A549 (cell line): ENCODE results near the gene DPPA3. TPM values are rescaled to one million over a fixed set of nuclear protein-coding genes. Genes with fewer than 3 reads are reported as not detected.
"Not testable (repeated sequence)": the region's sequence is repeated elsewhere in the genome, so short reads cannot be mapped to it uniquely, and the experiment has no call there.

Source experiments
- ATAC-seq, 2 experiments: fragments of 200-7000 bp in 1 of 2; fragments of >200 bp in 1 of 2; cut with Nextera tagmentation in 1 of 2; cut with Tn5 transposase in 1 of 2; 3 replicates each; pipeline versions ENCODE4 v1.8.0 to v1.9.1; 2018 to 2020; ENCODE audit warnings: mild to moderate bottlenecking in 1 of 2, moderate library complexity in 1 of 2
- CTCF ChIA-PET: fragments of 300-600 bp; sonication (Branson Sonifier 250); formaldehyde crosslinking; extraction: SDS; loops from one replicate; lab custom pipeline; 2021; ENCODE audit warnings: antibody characterized with exemption, inconsistent platforms; lab: Yijun Ruan, JAX
- POLR2A ChIA-PET: fragments of 350-600 bp; formaldehyde crosslinking; extraction: SDS; loops from one replicate; lab custom pipeline; 2021; ENCODE audit warnings: antibody characterized with exemption, inconsistent platforms; lab: Yijun Ruan, JAX
- DNase-seq, 2 experiments: peaks; one replicate each; pipeline versions ENCODE4 v3.0.0 to v3.0.0-alpha.2; 2011 to 2016; ENCODE audit warnings: low read depth in 1 of 2, low spot score in 1 of 2
- FAIRE-seq: peaks from 2 replicates; lab custom pipeline; 2011; peaks lifted over from hg19 to GRCh38; lab: Jason Lieb, UNC
- H3K27ac ChIP-seq, 2 experiments: fragments of >200 bp; sonication (Bioruptor Twin); formaldehyde crosslinking; 3 replicates each; pipeline ENCODE4 v1.5.1; 2016 to 2017
- H3K4me1 ChIP-seq: fragments of >200 bp; sonication (Bioruptor Twin); formaldehyde crosslinking; 3 replicates; pipeline ENCODE4 v1.6.1; 2016
- H3K4me2 ChIP-seq: fragments of >200 bp; sonication (Bioruptor Twin); formaldehyde crosslinking; 3 replicates; pipeline ENCODE4 v1.6.1; 2016
- H3K4me3 ChIP-seq: fragments of >200 bp; sonication (Bioruptor Twin); formaldehyde crosslinking; 3 replicates; pipeline ENCODE4 v1.5.1; 2016
- H3K9me3 ChIP-seq: fragments of >200 bp; sonication (Bioruptor Twin); formaldehyde crosslinking; 3 replicates; pipeline ENCODE4 v1.6.1; 2016
- CHD2 ChIP-seq: fragments of 150-350 bp; IDR thresholded peaks from 2 replicates; pipeline ENCODE4 v1.6.1; 2014; ENCODE audit warnings: low read length; ENCODE audit not compliant: partially characterized antibody
- CTCF ChIP-seq: fragments of >200 bp; sonication (Bioruptor Twin); formaldehyde crosslinking; IDR thresholded peaks from 3 replicates; pipeline ENCODE4 v1.5.1; 2016
- ESRRA ChIP-seq: fragments of 150-350 bp; IDR thresholded peaks from 2 replicates; pipeline ENCODE4 v1.6.1; 2014; ENCODE audit warnings: mild to moderate bottlenecking, low read length, borderline replicate concordance
- HDAC2 ChIP-seq: fragments of 200-600 bp; sonication (generic); IDR thresholded peaks from 2 replicates; pipeline ENCODE4 v1.6.1; 2016
- KDM1A ChIP-seq: fragments of 200-600 bp; sonication (generic); IDR thresholded peaks from 2 replicates; pipeline ENCODE4 v1.6.1; 2016; ENCODE audit warnings: low read depth, mild to moderate bottlenecking
- POLR2AphosphoS2 ChIP-seq: conservative IDR thresholded peaks from 2 replicates; pipeline ENCODE4 v1.6.1; 2012; ENCODE audit warnings: low read length, improper control_type of control experiment, inconsistent platforms
- RAD21 ChIP-seq, 2 experiments: fragments of >200 bp in 1 of 2; sonication (Bioruptor Twin) in 1 of 2; formaldehyde crosslinking in 1 of 2; IDR thresholded peaks in 1 of 2; conservative IDR thresholded peaks in 1 of 2; 2 replicates in 1 of 2; 3 replicates in 1 of 2; pipeline ENCODE4 v1.6.1; 2012 to 2018; ENCODE audit warnings: inconsistent platforms in 1 of 2
- RFX5 ChIP-seq: fragments of 450-650 bp; IDR thresholded peaks from 2 replicates; pipeline ENCODE4 v1.7.1; 2014; ENCODE audit warnings: antibody characterized with exemption, mild to moderate bottlenecking, moderate library complexity
- SMC3 ChIP-seq: fragments of >200 bp; sonication (Bioruptor Twin); formaldehyde crosslinking; IDR thresholded peaks from 3 replicates; pipeline ENCODE4 v1.6.1; 2018; ENCODE audit warnings: inconsistent platforms
- WGBS: methylation state at CpG from one replicate; pipeline ENCODE4 v1.1.6; 2017; ENCODE audit errors: missing lambda C conversion rate; 5-methylcytosine and 5-hydroxymethylcytosine counted together
- polyA plus RNA-seq, 4 experiments: library from polyadenylated mRNA; depleted of rRNA in 3 of 4; stranded (reverse); fragments of >200 nt; fragmentation: RNase III in 1 of 4; extraction: RNeasy Plus Mini Kit Qiagen cat#74134 plus additional on column Dnase treatment in 1 of 4; gene quantifications; 2 replicates in 3 of 4; 3 replicates in 1 of 4; pipeline ENCODE4 v1.2.3, GENCODE V29; 2011 to 2017
- TF ChIP-seq, protein P1 (sequence below): fragments of 200-600 bp; sonication (generic); IDR thresholded peaks from 2 replicates; pipeline ENCODE4 v1.6.1; 2016; ENCODE audit warnings: antibody characterized with exemption, mild to moderate bottlenecking, moderate library complexity
- TF ChIP-seq, protein P2 (sequence below): fragments of >200 bp; sonication (Bioruptor Twin); formaldehyde crosslinking; IDR thresholded peaks from 3 replicates; pipeline ENCODE4 v1.6.1; 2016
- TF ChIP-seq, protein P3 (sequence below): fragments of 250-450 bp; sonication (Bioruptor Pico); IDR thresholded peaks from 2 replicates; pipeline ENCODE4 v1.5.0; 2021; ENCODE audit warnings: mild to moderate bottlenecking, moderate library complexity, borderline replicate concordance
- TF ChIP-seq, protein P4 (sequence below): fragments of >200 bp; sonication (Bioruptor Twin); formaldehyde crosslinking; IDR thresholded peaks from 2 replicates; pipeline ENCODE4 v1.6.1; 2016

The DPPA3 gene
- polyA plus RNA-seq, 2 of the 4 experiments (the other 2 are of a cell fraction): not detected

DNA sequence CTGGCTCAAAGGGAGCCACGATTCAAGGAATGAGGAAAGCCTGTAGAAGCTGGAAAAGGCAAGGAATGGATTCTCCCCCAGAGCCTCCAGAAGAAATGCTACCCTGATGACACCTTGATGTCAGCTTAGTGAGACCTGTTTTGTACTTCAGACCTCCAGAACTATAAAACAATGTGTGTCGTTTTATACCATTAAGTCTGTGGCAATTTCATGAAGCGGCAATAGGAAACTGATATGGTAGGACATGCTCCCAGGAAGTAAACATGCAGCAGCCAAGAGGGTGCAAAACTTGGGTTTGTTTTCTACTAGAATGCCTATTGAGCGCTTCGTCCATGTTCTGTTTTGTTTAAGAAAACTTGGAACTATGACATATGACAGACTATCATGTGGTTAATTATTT, 43.1 kb upstream of the DPPA3 start:
- H3K4me3 ChIP-seq: no peak overlapping the region
- H3K27ac ChIP-seq: no peak overlapping the region
- ChIA-PET POLR2A (no interaction called here), CTCF (interaction anchor here (1.0 to 1.8 kb wide), 3 partner anchors 8 to 22 kb away, joined by 3 to 5 read pairs (median 3); no protein-coding TSS in a partner anchor)
- DNase-seq (no peak), ATAC-seq (no peak), FAIRE-seq (no peak)
- no peaks in the 10 kb centered on the region for H3K4me1 ChIP-seq
- TF ChIP-seq CHD2 (no peak), KDM1A (no peak), POLR2AphosphoS2 (no peak), RFX5 (no peak), HDAC2 (no peak), ESRRA (no peak)
- TF ChIP-seq, protein P1, sequence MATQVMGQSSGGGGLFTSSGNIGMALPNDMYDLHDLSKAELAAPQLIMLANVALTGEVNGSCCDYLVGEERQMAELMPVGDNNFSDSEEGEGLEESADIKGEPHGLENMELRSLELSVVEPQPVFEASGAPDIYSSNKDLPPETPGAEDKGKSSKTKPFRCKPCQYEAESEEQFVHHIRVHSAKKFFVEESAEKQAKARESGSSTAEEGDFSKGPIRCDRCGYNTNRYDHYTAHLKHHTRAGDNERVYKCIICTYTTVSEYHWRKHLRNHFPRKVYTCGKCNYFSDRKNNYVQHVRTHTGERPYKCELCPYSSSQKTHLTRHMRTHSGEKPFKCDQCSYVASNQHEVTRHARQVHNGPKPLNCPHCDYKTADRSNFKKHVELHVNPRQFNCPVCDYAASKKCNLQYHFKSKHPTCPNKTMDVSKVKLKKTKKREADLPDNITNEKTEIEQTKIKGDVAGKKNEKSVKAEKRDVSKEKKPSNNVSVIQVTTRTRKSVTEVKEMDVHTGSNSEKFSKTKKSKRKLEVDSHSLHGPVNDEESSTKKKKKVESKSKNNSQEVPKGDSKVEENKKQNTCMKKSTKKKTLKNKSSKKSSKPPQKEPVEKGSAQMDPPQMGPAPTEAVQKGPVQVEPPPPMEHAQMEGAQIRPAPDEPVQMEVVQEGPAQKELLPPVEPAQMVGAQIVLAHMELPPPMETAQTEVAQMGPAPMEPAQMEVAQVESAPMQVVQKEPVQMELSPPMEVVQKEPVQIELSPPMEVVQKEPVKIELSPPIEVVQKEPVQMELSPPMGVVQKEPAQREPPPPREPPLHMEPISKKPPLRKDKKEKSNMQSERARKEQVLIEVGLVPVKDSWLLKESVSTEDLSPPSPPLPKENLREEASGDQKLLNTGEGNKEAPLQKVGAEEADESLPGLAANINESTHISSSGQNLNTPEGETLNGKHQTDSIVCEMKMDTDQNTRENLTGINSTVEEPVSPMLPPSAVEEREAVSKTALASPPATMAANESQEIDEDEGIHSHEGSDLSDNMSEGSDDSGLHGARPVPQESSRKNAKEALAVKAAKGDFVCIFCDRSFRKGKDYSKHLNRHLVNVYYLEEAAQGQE: no peak
- TF ChIP-seq, protein P2, sequence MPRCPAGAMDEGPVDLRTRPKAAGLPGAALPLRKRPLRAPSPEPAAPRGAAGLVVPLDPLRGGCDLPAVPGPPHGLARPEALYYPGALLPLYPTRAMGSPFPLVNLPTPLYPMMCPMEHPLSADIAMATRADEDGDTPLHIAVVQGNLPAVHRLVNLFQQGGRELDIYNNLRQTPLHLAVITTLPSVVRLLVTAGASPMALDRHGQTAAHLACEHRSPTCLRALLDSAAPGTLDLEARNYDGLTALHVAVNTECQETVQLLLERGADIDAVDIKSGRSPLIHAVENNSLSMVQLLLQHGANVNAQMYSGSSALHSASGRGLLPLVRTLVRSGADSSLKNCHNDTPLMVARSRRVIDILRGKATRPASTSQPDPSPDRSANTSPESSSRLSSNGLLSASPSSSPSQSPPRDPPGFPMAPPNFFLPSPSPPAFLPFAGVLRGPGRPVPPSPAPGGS: no peak
- TF ChIP-seq, protein P3, sequence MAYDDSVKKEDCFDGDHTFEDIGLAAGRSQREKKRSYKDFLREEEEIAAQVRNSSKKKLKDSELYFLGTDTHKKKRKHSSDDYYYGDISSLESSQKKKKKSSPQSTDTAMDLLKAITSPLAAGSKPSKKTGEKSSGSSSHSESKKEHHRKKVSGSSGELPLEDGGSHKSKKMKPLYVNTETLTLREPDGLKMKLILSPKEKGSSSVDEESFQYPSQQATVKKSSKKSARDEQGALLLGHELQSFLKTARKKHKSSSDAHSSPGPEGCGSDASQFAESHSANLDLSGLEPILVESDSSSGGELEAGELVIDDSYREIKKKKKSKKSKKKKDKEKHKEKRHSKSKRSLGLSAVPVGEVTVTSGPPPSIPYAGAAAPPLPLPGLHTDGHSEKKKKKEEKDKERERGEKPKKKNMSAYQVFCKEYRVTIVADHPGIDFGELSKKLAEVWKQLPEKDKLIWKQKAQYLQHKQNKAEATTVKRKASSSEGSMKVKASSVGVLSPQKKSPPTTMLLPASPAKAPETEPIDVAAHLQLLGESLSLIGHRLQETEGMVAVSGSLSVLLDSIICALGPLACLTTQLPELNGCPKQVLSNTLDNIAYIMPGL (CRISPR knock-in tag): no peak
- TF ChIP-seq, protein P4, sequence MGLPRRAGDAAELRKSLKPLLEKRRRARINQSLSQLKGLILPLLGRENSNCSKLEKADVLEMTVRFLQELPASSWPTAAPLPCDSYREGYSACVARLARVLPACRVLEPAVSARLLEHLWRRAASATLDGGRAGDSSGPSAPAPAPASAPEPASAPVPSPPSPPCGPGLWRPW: no peak
- WGBS: 59% methylated on average over 5 of the region's 5 CpGs
- no peaks in the 10 kb centered on the region for H3K9me3 ChIP-seq
- no peak overlapping the region for H3K4me2 ChIP-seq

GRCh38 chr12:7675455-7675854, 35.8 kb upstream of the DPPA3 start:
- DNase-seq, H3K4me2 ChIP-seq, POLR2A ChIA-PET, H3K4me1 ChIP-seq, H3K27ac ChIP-seq, H3K9me3 ChIP-seq, H3K4me3 ChIP-seq, ATAC-seq, FAIRE-seq: not testable (repeated sequence)
- whole genome bisulfite sequencing: 58% methylated on average over 6 of the region's 6 CpGs
- CTCF ChIA-PET: interaction anchor here (8.2 kb wide), 1 partner anchor 131 kb away, joined by 85 read pairs; no protein-coding TSS in a partner anchor

DNA sequence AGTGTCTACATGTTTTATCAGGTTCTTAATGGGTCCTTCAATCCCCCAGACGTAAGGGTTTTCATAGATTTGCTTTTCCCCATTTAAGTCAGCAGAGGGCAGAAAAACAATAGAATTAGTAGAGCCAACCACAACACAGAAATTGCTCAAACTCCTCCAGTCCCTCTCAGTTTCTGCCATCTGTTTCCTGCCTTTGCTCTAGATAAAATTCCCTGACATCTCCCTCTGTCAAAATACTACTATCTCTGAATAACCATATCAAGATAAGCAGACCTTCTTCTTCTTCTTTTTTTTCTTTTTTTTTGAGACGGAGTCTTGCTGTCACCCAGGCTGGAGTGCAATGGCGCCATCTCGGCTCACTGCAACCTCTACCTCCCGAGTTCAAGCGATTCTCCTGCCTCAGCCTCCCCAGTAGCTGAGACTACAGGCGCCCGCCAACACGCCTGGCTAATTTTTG, 33.8 kb upstream of the DPPA3 start:
- H3K4me3 ChIP-seq, FAIRE-seq, H3K27ac ChIP-seq, H3K9me3 ChIP-seq, H3K4me1 ChIP-seq, POLR2A ChIA-PET: not testable (repeated sequence)
- CTCF ChIA-PET: interaction anchor here (0.6 to 8.2 kb wide), 6 partner anchors 9 to 980 kb away, joined by 3 to 85 read pairs (median 4); no protein-coding TSS in a partner anchor
- peak; percentile 59 to 61 for DNase-seq
- 29% methylated on average over 9 of the region's 9 CpGs for WGBS
- peak overlapping the region; percentile 48 for H3K4me2 ChIP-seq
- ATAC-seq: peak; percentile 92 to 93
- TF ChIP-seq CTCF (peak; percentile 69), SMC3 (peak; percentile 76), RAD21 (conservative IDR thresholded peaks at IDR 0.05 in 1 of 2, IDR thresholded peaks at IDR 0.05 in 1 of 2) (peak; percentile 60 to 65)
